K562 (cell line): ENCODE measurements around the gene GLYATL1. TPM values are rescaled to one million over a fixed set of nuclear protein-coding genes. Genes with fewer than 3 reads are reported as not detected.

ENCODE experiments used
- ATAC-seq: fragments of 200-7000 bp; cut with Tn5 transposase; 3 replicates; pipeline ENCODE4 v1.9.1; 2020; ENCODE audit warnings: moderate library complexity
- BruUV-seq: library from RNA; stranded (reverse); fragments of 400-500 nt; replicated peaks from 2 replicates; lab custom pipeline; 2021; lab: Mats Ljungman, UMichigan
- CTCF ChIA-PET: fragments of 300-600 bp; formaldehyde crosslinking; extraction: SDS; loops from one replicate; lab custom pipeline; 2021; ENCODE audit warnings: low intra/inter-chr PET ratio; lab: Yijun Ruan, JAX
- POLR2A ChIA-PET: fragments of 300-600, 350-650 bp; sonication (Branson Sonifier 250); formaldehyde crosslinking; extraction: SDS; loops from one replicate; lab custom pipeline; 2021; ENCODE audit warnings: antibody characterized with exemption, inconsistent platforms; lab: Yijun Ruan, JAX
- DNase-seq, 4 experiments: peaks; one replicate each; pipeline versions ENCODE4 v3.0.0 to v3.0.0-alpha.2; 2011 to 2018; ENCODE audit warnings: low spot score in 3 of 4, mixed read lengths in 3 of 4; ENCODE audit errors: extremely low read depth in 1 of 4
- FAIRE-seq: peaks from 2 replicates; lab custom pipeline; 2011; peaks lifted over from hg19 to GRCh38; lab: Jason Lieb, UNC
- H2AFZ ChIP-seq: 2 replicates; pipeline ENCODE4 v1.6.0; 2011; ENCODE audit warnings: low read depth, low read length, control low read depth, inconsistent platforms
- H3K27ac ChIP-seq: fragments of 200-600 bp; 3 replicates; pipeline ENCODE4 v1.8.0; 2011; ENCODE audit warnings: low read depth, mild to moderate bottlenecking, control low read depth, inconsistent platforms, low read length, moderate library complexity, mixed read lengths; ENCODE audit errors: extremely low read depth
- H3K27me3 ChIP-seq, 2 experiments: fragments of 300-600 bp in 1 of 2; 2 replicates in 1 of 2; 3 replicates in 1 of 2; pipeline versions ENCODE4 v1.6.0 to v1.8.0; 2011; ENCODE audit warnings: inconsistent platforms in 2 of 2, low read length in 2 of 2, mild to moderate bottlenecking in 1 of 2, mixed read lengths in 1 of 2, moderate library complexity in 1 of 2; ENCODE audit not compliant: control insufficient read depth in 2 of 2, insufficient read depth in 2 of 2
- H3K36me3 ChIP-seq: fragments of 300-600 bp; 3 replicates; pipeline ENCODE4 v1.8.0; 2011; ENCODE audit warnings: mild to moderate bottlenecking, low read length, inconsistent platforms; ENCODE audit not compliant: control insufficient read depth, insufficient read depth
- H3K4me1 ChIP-seq, 2 experiments: fragments of 200-600 bp in 1 of 2; replicated peaks in 1 of 2; 2 replicates in 1 of 2; 3 replicates in 1 of 2; pipeline versions ENCODE4 v1.5.1 to v1.8.0; 2011; ENCODE audit warnings: inconsistent platforms in 2 of 2, low read length in 2 of 2, mild to moderate bottlenecking in 1 of 2, mixed read lengths in 1 of 2, moderate library complexity in 1 of 2; ENCODE audit not compliant: control insufficient read depth in 2 of 2, insufficient read depth in 2 of 2
- H3K4me2 ChIP-seq: 2 replicates; pipeline ENCODE4 v1.6.1; 2011; ENCODE audit warnings: low read length, control low read depth, inconsistent platforms, mixed read lengths; ENCODE audit not compliant: insufficient read depth
- H3K4me3 ChIP-seq: fragments of 200-600 bp; sonication (generic), shearing (Covaris generic); 2 replicates; pipeline ENCODE4 v1.5.1; 2016; ENCODE audit warnings: control low read depth, inconsistent platforms
- H3K79me2 ChIP-seq: fragments of 200-600 bp; 3 replicates; pipeline ENCODE4 v1.8.0; 2011; ENCODE audit warnings: low read length, inconsistent platforms; ENCODE audit not compliant: control insufficient read depth, insufficient read depth
- H3K9ac ChIP-seq, 2 experiments: 2 replicates each; pipeline versions ENCODE4 v1.6.0 to v1.6.1; 2011; ENCODE audit warnings: low read depth in 2 of 2, low read length in 2 of 2, control low read depth in 1 of 2, inconsistent platforms in 1 of 2, mild to moderate bottlenecking in 1 of 2, mixed read lengths in 1 of 2; ENCODE audit not compliant: insufficient read depth in 1 of 2
- H3K9me1 ChIP-seq: one replicate; pipeline ENCODE4 v1.6.0; 2011; ENCODE audit warnings: inconsistent platforms, mild to moderate bottlenecking, low read length, moderate library complexity; ENCODE audit not compliant: control insufficient read depth, insufficient read depth
- H3K9me3 ChIP-seq: replicated peaks from 2 replicates; pipeline ENCODE4 v1.5.1; 2011; ENCODE audit warnings: low read depth, low read length, inconsistent platforms; ENCODE audit not compliant: control insufficient read depth, insufficient read depth
- H4K20me1 ChIP-seq: replicated peaks from 2 replicates; pipeline ENCODE4 v1.6.1; 2011; ENCODE audit warnings: low read length, inconsistent platforms, mixed read lengths; ENCODE audit not compliant: control insufficient read depth, insufficient read depth
- SIRT6 ChIP-seq: IDR thresholded peaks from one replicate; pipeline ENCODE4 v1.6.1; 2012; ENCODE audit warnings: low read depth, mild to moderate bottlenecking, control low read depth, inconsistent platforms, low read length, moderate library complexity
- ZNF143 ChIP-seq: sonication (generic); formaldehyde crosslinking; IDR thresholded peaks from 2 replicates; pipeline ENCODE4 v1.9.0; 2022; ENCODE audit warnings: mild to moderate bottlenecking, missing genetic modification reagents
- WGBS: fragments of 100-300 bp; shearing (Covaris generic); methylation state at CpG from one replicate; pipeline ENCODE4 v1.1.6; 2016; ENCODE audit warnings: low coverage, mixed read lengths; ENCODE audit not compliant: insufficient coverage; ENCODE audit errors: missing lambda C conversion rate; 5-methylcytosine and 5-hydroxymethylcytosine counted together
- in situ Hi-C: fragments of 300-500 bp; cut with MboI; formaldehyde crosslinking; loops from 4 replicates; pipeline ENCODE4 v1.15.0; 2018; ENCODE audit warnings: inconsistent platforms, mixed read lengths
- intact Hi-C: fragments of 100-400 bp; cut with micrococcal nuclease; formaldehyde crosslinking; loops from 2 replicates; pipeline ENCODE4 v1.14.2; 2022
- polyA plus RNA-seq, 8 experiments: library from polyadenylated mRNA; depleted of rRNA in 4 of 8; stranded (reverse) in 5 of 8; unstranded in 3 of 8; fragments of >200 nt; fragmentation: Nextera tagmentation in 2 of 8; fragmentation: Illumina TruSeq in 1 of 8; extraction: Ambion mirVana in 2 of 8; extraction: Trizol in 1 of 8; gene quantifications; 2 replicates each; pipeline versions ENCODE4 v1.2.1 to v1.2.3, GENCODE V29; 2011 to 2014; ENCODE audit warnings: inconsistent platforms in 1 of 8, missing spikeins in 1 of 8
- total RNA-seq, 7 experiments: library from RNA; depleted of rRNA in 6 of 7; stranded (reverse); fragments of >200 nt in 6 of 7; fragmentation: Illumina TruSeq in 2 of 7; extraction: Trizol in 2 of 7; gene quantifications; 2 replicates each; pipeline versions ENCODE4 v1.2.1 to v1.2.3, GENCODE V29; 2011 to 2021; ENCODE audit warnings: low replicate concordance in 1 of 7
- TF ChIP-seq, protein P1 (sequence below): fragments of 450-650 bp; IDR thresholded peaks from 2 replicates; pipeline ENCODE4 v1.6.1; 2016; ENCODE audit warnings: mild to moderate bottlenecking, moderate library complexity
- TF ChIP-seq, protein P2 (sequence below), 2 experiments: fragments of 150-350 bp in 1 of 2; IDR thresholded peaks; 2 replicates each; pipeline ENCODE4 v1.6.1; 2012 to 2016; ENCODE audit warnings: low read depth in 2 of 2, low read length in 2 of 2, mild to moderate bottlenecking in 1 of 2, moderate library complexity in 1 of 2

GLYATL1 gene
- total and polyA plus RNA-seq, 9 of the 15 experiments (the other 6 are each of a cell fraction or from before 2014, with no cell fraction given), result not detected

- intact Hi-C loops, result no loop called here
- H3K79me2 ChIP-seq, result no peaks in the 10 kb centered on the region
- FAIRE-seq (no peak), ATAC-seq (no peak), DNase-seq (no peak)
- H3K4me2 ChIP-seq, result no peak overlapping the region
- H3K9ac ChIP-seq, result no peak overlapping the region
- no peak overlapping the region for H2AFZ ChIP-seq
- no TSS peak for BruUV-seq
- H3K27ac ChIP-seq, result no peak overlapping the region
- ChIA-PET CTCF (no interaction called here), POLR2A (no interaction called here)
- in situ Hi-C loops, result no loop called here
- H3K27me3 ChIP-seq, result no peaks in the 10 kb centered on the region
- H4K20me1 ChIP-seq, result no peaks in the 10 kb centered on the region
- no peaks in the 10 kb centered on the region for H3K9me3 ChIP-seq
- no peaks in the 10 kb centered on the region for H3K36me3 ChIP-seq
- no peak overlapping the region for H3K4me3 ChIP-seq
- WGBS, result 0% methylated on average over 3 of the region's 3 CpGs
- no peaks in the 10 kb centered on the region for H3K9me1 ChIP-seq
- H3K4me1 ChIP-seq, result no peaks in the 10 kb centered on the region
- TF ChIP-seq, protein P1, sequence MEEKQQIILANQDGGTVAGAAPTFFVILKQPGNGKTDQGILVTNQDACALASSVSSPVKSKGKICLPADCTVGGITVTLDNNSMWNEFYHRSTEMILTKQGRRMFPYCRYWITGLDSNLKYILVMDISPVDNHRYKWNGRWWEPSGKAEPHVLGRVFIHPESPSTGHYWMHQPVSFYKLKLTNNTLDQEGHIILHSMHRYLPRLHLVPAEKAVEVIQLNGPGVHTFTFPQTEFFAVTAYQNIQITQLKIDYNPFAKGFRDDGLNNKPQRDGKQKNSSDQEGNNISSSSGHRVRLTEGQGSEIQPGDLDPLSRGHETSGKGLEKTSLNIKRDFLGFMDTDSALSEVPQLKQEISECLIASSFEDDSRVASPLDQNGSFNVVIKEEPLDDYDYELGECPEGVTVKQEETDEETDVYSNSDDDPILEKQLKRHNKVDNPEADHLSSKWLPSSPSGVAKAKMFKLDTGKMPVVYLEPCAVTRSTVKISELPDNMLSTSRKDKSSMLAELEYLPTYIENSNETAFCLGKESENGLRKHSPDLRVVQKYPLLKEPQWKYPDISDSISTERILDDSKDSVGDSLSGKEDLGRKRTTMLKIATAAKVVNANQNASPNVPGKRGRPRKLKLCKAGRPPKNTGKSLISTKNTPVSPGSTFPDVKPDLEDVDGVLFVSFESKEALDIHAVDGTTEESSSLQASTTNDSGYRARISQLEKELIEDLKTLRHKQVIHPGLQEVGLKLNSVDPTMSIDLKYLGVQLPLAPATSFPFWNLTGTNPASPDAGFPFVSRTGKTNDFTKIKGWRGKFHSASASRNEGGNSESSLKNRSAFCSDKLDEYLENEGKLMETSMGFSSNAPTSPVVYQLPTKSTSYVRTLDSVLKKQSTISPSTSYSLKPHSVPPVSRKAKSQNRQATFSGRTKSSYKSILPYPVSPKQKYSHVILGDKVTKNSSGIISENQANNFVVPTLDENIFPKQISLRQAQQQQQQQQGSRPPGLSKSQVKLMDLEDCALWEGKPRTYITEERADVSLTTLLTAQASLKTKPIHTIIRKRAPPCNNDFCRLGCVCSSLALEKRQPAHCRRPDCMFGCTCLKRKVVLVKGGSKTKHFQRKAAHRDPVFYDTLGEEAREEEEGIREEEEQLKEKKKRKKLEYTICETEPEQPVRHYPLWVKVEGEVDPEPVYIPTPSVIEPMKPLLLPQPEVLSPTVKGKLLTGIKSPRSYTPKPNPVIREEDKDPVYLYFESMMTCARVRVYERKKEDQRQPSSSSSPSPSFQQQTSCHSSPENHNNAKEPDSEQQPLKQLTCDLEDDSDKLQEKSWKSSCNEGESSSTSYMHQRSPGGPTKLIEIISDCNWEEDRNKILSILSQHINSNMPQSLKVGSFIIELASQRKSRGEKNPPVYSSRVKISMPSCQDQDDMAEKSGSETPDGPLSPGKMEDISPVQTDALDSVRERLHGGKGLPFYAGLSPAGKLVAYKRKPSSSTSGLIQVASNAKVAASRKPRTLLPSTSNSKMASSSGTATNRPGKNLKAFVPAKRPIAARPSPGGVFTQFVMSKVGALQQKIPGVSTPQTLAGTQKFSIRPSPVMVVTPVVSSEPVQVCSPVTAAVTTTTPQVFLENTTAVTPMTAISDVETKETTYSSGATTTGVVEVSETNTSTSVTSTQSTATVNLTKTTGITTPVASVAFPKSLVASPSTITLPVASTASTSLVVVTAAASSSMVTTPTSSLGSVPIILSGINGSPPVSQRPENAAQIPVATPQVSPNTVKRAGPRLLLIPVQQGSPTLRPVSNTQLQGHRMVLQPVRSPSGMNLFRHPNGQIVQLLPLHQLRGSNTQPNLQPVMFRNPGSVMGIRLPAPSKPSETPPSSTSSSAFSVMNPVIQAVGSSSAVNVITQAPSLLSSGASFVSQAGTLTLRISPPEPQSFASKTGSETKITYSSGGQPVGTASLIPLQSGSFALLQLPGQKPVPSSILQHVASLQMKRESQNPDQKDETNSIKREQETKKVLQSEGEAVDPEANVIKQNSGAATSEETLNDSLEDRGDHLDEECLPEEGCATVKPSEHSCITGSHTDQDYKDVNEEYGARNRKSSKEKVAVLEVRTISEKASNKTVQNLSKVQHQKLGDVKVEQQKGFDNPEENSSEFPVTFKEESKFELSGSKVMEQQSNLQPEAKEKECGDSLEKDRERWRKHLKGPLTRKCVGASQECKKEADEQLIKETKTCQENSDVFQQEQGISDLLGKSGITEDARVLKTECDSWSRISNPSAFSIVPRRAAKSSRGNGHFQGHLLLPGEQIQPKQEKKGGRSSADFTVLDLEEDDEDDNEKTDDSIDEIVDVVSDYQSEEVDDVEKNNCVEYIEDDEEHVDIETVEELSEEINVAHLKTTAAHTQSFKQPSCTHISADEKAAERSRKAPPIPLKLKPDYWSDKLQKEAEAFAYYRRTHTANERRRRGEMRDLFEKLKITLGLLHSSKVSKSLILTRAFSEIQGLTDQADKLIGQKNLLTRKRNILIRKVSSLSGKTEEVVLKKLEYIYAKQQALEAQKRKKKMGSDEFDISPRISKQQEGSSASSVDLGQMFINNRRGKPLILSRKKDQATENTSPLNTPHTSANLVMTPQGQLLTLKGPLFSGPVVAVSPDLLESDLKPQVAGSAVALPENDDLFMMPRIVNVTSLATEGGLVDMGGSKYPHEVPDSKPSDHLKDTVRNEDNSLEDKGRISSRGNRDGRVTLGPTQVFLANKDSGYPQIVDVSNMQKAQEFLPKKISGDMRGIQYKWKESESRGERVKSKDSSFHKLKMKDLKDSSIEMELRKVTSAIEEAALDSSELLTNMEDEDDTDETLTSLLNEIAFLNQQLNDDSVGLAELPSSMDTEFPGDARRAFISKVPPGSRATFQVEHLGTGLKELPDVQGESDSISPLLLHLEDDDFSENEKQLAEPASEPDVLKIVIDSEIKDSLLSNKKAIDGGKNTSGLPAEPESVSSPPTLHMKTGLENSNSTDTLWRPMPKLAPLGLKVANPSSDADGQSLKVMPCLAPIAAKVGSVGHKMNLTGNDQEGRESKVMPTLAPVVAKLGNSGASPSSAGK, result no peak
- TF ChIP-seq ZNF143 (no peak), SIRT6 (no peak)
- TF ChIP-seq, protein P2, sequence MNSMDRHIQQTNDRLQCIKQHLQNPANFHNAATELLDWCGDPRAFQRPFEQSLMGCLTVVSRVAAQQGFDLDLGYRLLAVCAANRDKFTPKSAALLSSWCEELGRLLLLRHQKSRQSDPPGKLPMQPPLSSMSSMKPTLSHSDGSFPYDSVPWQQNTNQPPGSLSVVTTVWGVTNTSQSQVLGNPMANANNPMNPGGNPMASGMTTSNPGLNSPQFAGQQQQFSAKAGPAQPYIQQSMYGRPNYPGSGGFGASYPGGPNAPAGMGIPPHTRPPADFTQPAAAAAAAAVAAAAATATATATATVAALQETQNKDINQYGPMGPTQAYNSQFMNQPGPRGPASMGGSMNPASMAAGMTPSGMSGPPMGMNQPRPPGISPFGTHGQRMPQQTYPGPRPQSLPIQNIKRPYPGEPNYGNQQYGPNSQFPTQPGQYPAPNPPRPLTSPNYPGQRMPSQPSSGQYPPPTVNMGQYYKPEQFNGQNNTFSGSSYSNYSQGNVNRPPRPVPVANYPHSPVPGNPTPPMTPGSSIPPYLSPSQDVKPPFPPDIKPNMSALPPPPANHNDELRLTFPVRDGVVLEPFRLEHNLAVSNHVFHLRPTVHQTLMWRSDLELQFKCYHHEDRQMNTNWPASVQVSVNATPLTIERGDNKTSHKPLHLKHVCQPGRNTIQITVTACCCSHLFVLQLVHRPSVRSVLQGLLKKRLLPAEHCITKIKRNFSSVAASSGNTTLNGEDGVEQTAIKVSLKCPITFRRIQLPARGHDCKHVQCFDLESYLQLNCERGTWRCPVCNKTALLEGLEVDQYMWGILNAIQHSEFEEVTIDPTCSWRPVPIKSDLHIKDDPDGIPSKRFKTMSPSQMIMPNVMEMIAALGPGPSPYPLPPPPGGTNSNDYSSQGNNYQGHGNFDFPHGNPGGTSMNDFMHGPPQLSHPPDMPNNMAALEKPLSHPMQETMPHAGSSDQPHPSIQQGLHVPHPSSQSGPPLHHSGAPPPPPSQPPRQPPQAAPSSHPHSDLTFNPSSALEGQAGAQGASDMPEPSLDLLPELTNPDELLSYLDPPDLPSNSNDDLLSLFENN (IDR thresholded peaks at IDR 0.05; ENCODE audit: low read depth in 2 of 2, low read length in 2 of 2), result no peak
Measured at GRCh38 chr11:58933661-58934060, 5.6 kb upstream of the GLYATL1 start.
